PC-9 (cell line): ENCODE measurements around the gene P4HA1. TPM values are rescaled to one million over a fixed set of nuclear protein-coding genes. Genes with fewer than 3 reads are reported as not detected.
"Not testable (repeated sequence)": the region's sequence is repeated elsewhere in the genome, so short reads cannot be mapped to it uniquely, and the experiment has no call there.

ENCODE experiments used
- BruUV-seq: library from RNA; stranded (reverse); fragments of 400-500 nt; replicated peaks from 2 replicates; lab custom pipeline; 2021; lab: Mats Ljungman, UMichigan
- CTCF ChIA-PET: fragments of 300-600 bp; sonication (Branson Sonifier 250); formaldehyde crosslinking; loops from one replicate; lab custom pipeline; 2022; ENCODE audit warnings: antibody characterized with exemption; lab: Charles Lee
- POLR2A ChIA-PET: fragments of 300-600 bp; sonication (Branson Sonifier 250); formaldehyde crosslinking; loops from one replicate; lab custom pipeline; 2022; ENCODE audit warnings: antibody characterized with exemption; ENCODE audit not compliant: unreplicated experiment; lab: Charles Lee
- DNase-seq, 2 experiments: peaks; one replicate each; pipeline versions ENCODE4 v3.0.0 to v3.0.0-alpha.2; 2015 to 2022; ENCODE audit warnings: mixed read lengths in 1 of 2
- H2AFZ ChIP-seq: fragments of 200-600 bp; sonication (generic); 2 replicates; pipeline ENCODE4 v1.8.1; 2017; ENCODE audit warnings: antibody characterized with exemption
- H3F3A ChIP-seq: fragments of 200-600 bp; sonication (generic); 2 replicates; pipeline ENCODE4 v1.8.1; 2017; ENCODE audit warnings: antibody characterized with exemption, mild to moderate bottlenecking, low read depth; ENCODE audit not compliant: insufficient read depth
- H3K27ac ChIP-seq: fragments of 200-600 bp; sonication (generic); 2 replicates; pipeline ENCODE4 v1.6.1; 2016; ENCODE audit warnings: mixed run types
- H3K27me3 ChIP-seq: fragments of 200-600 bp; sonication (generic); 2 replicates; pipeline ENCODE4 v1.6.1; 2016; ENCODE audit warnings: low read depth, mixed run types; ENCODE audit not compliant: insufficient read depth
- H3K36me3 ChIP-seq: fragments of 200-600 bp; sonication (generic); 2 replicates; pipeline ENCODE4 v1.6.1; 2016; ENCODE audit warnings: low read depth, mixed run types
- H3K4me1 ChIP-seq: fragments of 200-600 bp; sonication (generic); replicated peaks from 2 replicates; pipeline ENCODE4 v1.6.1; 2016; ENCODE audit warnings: mixed run types; ENCODE audit not compliant: insufficient read depth
- H3K4me2 ChIP-seq: fragments of 200-600 bp; sonication (generic); 2 replicates; pipeline ENCODE4 v1.6.1; 2017; ENCODE audit warnings: mixed run types
- H3K4me3 ChIP-seq: fragments of 200-600 bp; sonication (generic); 2 replicates; pipeline ENCODE4 v1.6.1; 2016; ENCODE audit warnings: mixed run types
- H3K79me2 ChIP-seq: fragments of 200-600 bp; sonication (generic); 2 replicates; pipeline ENCODE4 v1.6.1; 2017; ENCODE audit warnings: low read depth, mixed run types
- H3K9me2 ChIP-seq: fragments of 200-600 bp; sonication (generic); 2 replicates; pipeline ENCODE4 v1.8.1; 2017; ENCODE audit warnings: mild to moderate bottlenecking; ENCODE audit not compliant: insufficient read depth
- H3K9me3 ChIP-seq: fragments of 200-600 bp; sonication (generic); 2 replicates; pipeline ENCODE4 v1.8.1; 2016; ENCODE audit warnings: low read depth; ENCODE audit not compliant: insufficient read depth
- H4K20me1 ChIP-seq: fragments of 200-600 bp; sonication (generic); 2 replicates; pipeline ENCODE4 v1.8.1; 2017; ENCODE audit not compliant: insufficient read depth
- EZH2 ChIP-seq: fragments of 200-600 bp; sonication (generic); IDR thresholded peaks from 2 replicates; pipeline ENCODE4 v1.8.0; 2017; ENCODE audit warnings: antibody characterized with exemption, low read depth
- intact Hi-C: fragments of 100-400 bp; cut with micrococcal nuclease; formaldehyde crosslinking; loops from one replicate; pipeline ENCODE4 v1.10.0; 2022; ENCODE audit not compliant: unreplicated experiment
- total RNA-seq: library from RNA; stranded (reverse); gene quantifications from 2 replicates; pipeline ENCODE4 v1.2.3, GENCODE V29; 2021
- TF ChIP-seq, protein P1 (sequence below): fragments of 200-600 bp; sonication (generic); conservative IDR thresholded peaks from 2 replicates; pipeline ENCODE4 v1.6.1; 2017; ENCODE audit warnings: mixed run types, antibody characterized with exemption, mild to moderate bottlenecking, moderate library complexity

P4HA1 gene
- total RNA-seq, 1 experiment from 2014 or later: 25.5 TPM

DNA sequence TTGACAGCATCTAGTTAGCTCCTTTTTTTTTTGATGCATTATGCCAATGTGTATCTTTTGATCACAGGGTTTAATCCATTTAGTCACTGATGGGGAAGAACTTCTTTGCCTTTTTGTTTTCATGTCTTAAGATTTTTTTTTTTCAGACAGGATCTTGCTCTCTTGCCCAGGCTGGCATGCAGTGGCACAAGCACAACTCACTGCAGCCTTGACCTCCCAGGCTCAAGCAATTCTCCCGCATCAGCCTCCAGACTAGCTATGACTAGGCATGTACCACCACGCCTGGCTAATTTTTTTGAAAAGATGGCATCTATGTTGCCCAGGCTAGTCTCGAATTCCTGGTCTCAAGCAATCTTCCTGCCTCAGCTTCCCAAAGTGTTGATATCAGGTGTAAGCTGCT is 95.7 kb downstream of the P4HA1 start:
- H3K36me3 ChIP-seq: no peaks in the 10 kb centered on the region; the same call in 1 of the 2 replicates
- no peaks in the 10 kb centered on the region for H3K4me1 ChIP-seq
- ChIA-PET CTCF (no interaction called here), POLR2A (interaction anchor here (0.6 kb wide), 1 partner anchor 78 kb away, joined by 5 read pairs; no protein-coding TSS in a partner anchor)
- no peak overlapping the region for H2AFZ ChIP-seq
- H3F3A ChIP-seq: no peaks in the 10 kb centered on the region
- no peaks in the 10 kb centered on the region for H3K9me2 ChIP-seq
- intact Hi-C loops: no loop called here
- no peak for TF ChIP-seq EZH2
- TF ChIP-seq, protein P1, sequence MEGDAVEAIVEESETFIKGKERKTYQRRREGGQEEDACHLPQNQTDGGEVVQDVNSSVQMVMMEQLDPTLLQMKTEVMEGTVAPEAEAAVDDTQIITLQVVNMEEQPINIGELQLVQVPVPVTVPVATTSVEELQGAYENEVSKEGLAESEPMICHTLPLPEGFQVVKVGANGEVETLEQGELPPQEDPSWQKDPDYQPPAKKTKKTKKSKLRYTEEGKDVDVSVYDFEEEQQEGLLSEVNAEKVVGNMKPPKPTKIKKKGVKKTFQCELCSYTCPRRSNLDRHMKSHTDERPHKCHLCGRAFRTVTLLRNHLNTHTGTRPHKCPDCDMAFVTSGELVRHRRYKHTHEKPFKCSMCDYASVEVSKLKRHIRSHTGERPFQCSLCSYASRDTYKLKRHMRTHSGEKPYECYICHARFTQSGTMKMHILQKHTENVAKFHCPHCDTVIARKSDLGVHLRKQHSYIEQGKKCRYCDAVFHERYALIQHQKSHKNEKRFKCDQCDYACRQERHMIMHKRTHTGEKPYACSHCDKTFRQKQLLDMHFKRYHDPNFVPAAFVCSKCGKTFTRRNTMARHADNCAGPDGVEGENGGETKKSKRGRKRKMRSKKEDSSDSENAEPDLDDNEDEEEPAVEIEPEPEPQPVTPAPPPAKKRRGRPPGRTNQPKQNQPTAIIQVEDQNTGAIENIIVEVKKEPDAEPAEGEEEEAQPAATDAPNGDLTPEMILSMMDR: no peak
- H3K27me3 ChIP-seq: no peaks in the 10 kb centered on the region
- no peaks in the 10 kb centered on the region for H4K20me1 ChIP-seq
- BruUV-seq: no TSS peak
- H3K4me3 ChIP-seq: no peak overlapping the region
- H3K4me2 ChIP-seq: no peak overlapping the region
- no peaks in the 10 kb centered on the region for H3K79me2 ChIP-seq
- no peaks in the 10 kb centered on the region for H3K9me3 ChIP-seq
- no peak overlapping the region for H3K27ac ChIP-seq
- no peak for DNase-seq

DNA sequence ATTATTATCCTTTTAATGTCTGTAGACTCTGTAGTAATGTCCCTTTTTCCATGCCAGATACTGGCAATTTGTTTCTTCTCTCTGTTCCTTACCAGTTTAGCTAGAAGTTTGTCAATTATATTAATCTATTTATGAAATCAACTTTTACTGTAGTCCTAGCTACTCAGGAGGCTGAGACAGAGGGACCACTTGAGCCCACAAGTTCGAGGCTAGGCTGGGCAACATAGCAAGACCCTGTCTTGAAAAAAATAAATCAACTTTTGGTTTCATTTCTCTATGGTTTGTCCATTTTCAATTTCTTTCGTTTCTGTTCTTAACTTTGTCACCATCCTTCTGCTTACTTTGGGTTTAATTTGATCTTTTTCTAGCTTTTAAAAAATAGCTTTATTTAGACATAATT is 99.6 kb downstream of the P4HA1 start:
- no peaks in the 10 kb centered on the region for H3K9me2 ChIP-seq
- intact Hi-C loops: no loop called here
- no TSS peak for BruUV-seq
- no peak for DNase-seq
- TF ChIP-seq, protein P1: no peak
- TF ChIP-seq EZH2: no peak
- no peak overlapping the region for H3K27ac ChIP-seq
- H3K4me2 ChIP-seq: no peak overlapping the region
- H3K4me3 ChIP-seq: no peak overlapping the region
- no peaks in the 10 kb centered on the region for H3K36me3 ChIP-seq
- ChIA-PET CTCF (no interaction called here), POLR2A (no interaction called here)
- no peaks in the 10 kb centered on the region for H3K4me1 ChIP-seq
- no peak overlapping the region for H2AFZ ChIP-seq
- no peaks in the 10 kb centered on the region for H4K20me1 ChIP-seq
- H3K79me2 ChIP-seq: no peaks in the 10 kb centered on the region
- H3K27me3 ChIP-seq: no peaks in the 10 kb centered on the region
- H3F3A ChIP-seq: no peaks in the 10 kb centered on the region
- no peaks in the 10 kb centered on the region for H3K9me3 ChIP-seq

DNA sequence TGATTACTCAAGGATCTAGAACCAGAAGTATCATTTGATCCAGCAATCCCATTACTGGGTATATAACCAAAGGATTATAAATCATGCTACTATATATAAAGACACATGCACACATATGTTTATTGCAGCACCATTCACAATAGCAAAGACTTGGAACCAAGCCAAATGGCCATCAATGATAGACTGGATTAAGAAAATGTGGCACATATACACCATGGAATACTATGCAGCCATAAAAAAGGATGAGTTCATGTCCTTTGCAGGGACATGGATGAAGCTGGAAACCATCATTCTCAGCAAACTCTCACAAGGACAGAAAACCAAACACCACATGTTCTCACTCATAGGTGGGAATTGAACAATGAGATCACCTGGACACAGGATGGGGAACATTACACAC is 101.2 kb downstream of the P4HA1 start:
- POLR2A ChIA-PET, H3K36me3 ChIP-seq, H3K9me3 ChIP-seq, H3K4me2 ChIP-seq, H3K4me3 ChIP-seq, DNase-seq, H3K4me1 ChIP-seq, H3K27me3 ChIP-seq, H4K20me1 ChIP-seq, H3K9me2 ChIP-seq, H3K27ac ChIP-seq, H2AFZ ChIP-seq, H3F3A ChIP-seq, intact Hi-C loops, H3K79me2 ChIP-seq, BruUV-seq, CTCF ChIA-PET: not testable (repeated sequence)

DNA sequence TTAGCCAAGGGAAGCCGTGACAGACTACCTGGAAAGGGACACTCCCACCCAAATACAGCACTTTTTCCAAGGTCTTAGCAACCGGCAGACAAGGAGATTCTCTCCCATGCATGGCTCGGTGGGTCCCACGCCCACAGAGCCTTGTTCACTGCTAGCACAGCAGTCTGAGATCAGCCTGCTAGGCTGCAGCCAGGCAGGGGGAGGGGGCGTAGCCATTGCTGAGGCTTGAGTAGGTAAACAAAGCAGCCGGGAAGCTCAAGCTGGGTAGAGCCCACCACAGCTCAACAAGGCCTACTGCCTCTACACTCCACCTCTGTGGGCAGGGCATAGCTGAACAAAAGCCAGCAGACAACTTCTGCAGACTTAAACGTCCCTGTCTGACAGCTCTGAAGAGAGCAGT is 106.9 kb downstream of the P4HA1 start:
- H3K27me3 ChIP-seq, H3K9me3 ChIP-seq, H3K4me3 ChIP-seq, H3K79me2 ChIP-seq, POLR2A ChIA-PET, H3K36me3 ChIP-seq, BruUV-seq, H3K27ac ChIP-seq, H3K4me1 ChIP-seq, H3K9me2 ChIP-seq, H3K4me2 ChIP-seq, CTCF ChIA-PET, H4K20me1 ChIP-seq, H2AFZ ChIP-seq, DNase-seq, H3F3A ChIP-seq: not testable (repeated sequence)
- intact Hi-C loops: loop anchor here (2.0 kb wide), 1 partner anchor 169 kb away; no protein-coding TSS in a partner anchor

DNA sequence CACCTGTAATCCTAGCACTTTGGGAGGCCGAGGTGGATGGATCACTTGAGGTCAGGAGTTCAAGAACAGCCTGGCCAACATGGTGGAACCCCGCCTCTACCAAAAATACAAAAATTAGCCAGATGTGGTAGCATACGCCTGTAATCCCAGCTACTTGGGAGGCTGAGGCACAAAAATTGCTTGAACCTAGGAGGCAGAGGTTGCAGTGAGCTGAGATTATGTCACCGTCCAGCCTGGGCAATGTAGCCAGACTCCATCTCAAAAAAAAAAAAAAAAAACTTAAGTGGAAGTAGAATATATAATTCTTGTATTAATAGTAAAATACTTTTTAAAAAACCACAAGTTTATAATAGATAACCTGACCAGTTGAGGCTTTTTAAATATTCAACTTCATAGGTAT is 112.0 kb downstream of the P4HA1 start:
- H3K36me3 ChIP-seq, H4K20me1 ChIP-seq, POLR2A ChIA-PET, intact Hi-C loops, H3K4me3 ChIP-seq, CTCF ChIA-PET, H3K4me2 ChIP-seq, H3K9me3 ChIP-seq, H3K4me1 ChIP-seq, H3F3A ChIP-seq, H3K9me2 ChIP-seq, DNase-seq, H3K27ac ChIP-seq, BruUV-seq, H3K27me3 ChIP-seq, H2AFZ ChIP-seq, H3K79me2 ChIP-seq: not testable (repeated sequence)
